GM19395 (cell line): ENCODE measurements around the gene BRCC3.

Experiments
- ATAC-seq: cut with Tn5 transposase; IDR thresholded peaks from one replicate; pipeline ENCODE4 v1.9.1; 2021; ENCODE audit warnings: mild to moderate bottlenecking, moderate library complexity; ENCODE audit not compliant: unreplicated experiment

Gene BRCC3

GRCh38 chrX:155056877-155057792, 14.2 kb upstream of the BRCC3 start:
- ATAC-seq, result peak; percentile 88

- no peak for ATAC-seq
These were observed 9.5 kb upstream of the BRCC3 start for GRCh38 chrX:155061760-155062159.

DNA sequence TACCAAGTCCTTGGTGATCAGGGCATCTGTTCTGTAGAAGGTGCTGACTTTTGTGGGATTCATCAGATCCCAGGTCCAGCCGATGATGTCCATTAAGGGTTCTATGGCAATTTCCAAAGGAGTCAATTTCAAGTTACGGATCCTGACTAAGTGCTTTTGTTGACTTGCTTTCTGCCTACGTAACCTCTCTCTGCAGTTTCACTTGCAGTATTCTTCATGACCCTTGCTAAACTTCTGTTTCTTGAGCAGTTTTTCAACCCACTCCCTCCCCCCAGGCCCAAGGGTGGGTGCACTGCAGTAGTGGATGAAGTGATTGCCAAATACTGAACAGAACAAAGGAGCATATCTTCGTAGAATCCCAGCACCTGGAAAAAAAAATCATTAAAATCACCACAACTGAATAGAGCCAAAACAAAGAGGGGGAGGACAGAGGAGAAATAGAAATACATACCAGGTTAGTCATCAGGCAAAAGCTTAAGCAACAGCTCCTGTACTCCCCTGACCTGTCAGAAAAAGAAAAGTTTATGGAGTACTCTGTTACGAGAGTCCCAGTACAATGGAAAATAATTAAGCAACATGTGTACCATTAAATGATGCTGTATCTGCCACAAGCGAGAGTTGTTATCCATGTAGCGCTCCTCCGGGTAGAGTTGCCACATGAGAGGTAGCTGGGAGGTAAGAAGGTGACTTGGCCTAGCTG, 6.1 kb upstream of the BRCC3 start:
- ATAC-seq, result no peak

GRCh38 chrX:155068165-155068564, 3.1 kb upstream of the BRCC3 start:
- ATAC-seq, result no peak

DNA sequence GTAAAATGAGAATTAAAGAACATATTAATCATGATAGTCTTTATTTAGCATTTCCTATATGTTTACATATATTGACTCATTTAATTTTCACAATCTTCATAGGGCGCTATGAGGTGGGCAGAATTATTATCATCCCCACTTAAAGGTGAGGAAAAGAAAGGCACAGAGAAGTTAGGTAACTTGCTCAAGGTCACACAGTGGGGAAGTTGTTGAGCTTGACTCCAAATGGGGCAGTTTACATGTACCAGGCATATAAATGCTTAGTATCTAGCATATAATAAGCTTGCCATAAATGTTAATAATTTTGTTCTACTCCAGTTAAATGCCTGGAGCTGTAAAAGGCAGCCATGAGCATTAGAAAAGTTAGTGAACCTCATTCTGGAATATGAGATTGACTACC, 1.9 kb upstream of the BRCC3 start:
- ATAC-seq, result no peak

- no peak for ATAC-seq
These were observed 1.3 kb upstream of the BRCC3 start for GRCh38 chrX:155070038-155070437.

DNA sequence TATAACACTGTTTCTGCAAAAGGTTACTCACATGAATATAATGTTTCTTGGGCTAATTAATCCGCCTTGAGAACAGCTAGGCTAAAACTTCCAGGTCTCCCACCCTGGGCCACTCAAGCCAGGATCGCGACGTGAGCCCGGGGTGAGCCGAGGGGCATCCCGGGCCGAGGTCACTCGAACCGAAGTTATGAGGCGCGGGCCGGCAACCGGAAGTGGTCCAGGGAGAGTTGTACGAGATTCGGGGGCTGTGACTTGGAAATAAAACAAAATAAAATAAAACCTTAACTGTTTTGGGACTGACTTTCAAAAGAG, 689 bp upstream of the BRCC3 start:
- ATAC-seq, result peak; percentile 31

DNA sequence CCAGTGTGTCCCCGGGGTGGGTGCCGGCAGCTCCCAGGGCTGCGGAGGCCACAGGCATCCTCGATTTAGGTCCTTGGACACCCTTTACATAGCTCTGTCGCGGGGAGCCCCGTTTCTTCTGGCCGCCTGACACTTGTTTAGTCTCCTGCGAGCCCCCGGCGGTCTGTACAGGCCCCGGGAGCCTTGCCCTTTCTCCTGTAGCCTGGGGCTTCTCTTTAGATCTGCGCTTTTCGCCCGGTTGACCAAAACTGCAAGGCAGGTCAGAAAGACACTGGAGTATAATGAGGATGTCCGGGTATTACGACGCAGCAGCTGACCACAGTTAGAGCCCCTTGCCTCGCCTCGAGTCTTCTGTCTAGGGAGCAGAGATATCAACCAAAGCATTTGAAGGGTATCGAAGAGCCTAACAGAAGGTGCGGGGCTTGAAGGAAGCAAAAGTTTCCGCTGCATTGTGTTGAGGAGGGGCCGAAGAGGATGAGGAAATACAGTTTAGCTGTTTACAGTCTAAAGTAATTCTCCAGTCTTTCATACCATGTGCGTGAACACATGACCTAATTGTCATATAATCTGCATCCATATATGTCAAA, 479 bp downstream of the BRCC3 start:
- ATAC-seq, result peak; percentile 44

- ATAC-seq, result no peak
These were observed 15.0 kb downstream of the BRCC3 start for GRCh38 chrX:155086202-155086840.

DNA sequence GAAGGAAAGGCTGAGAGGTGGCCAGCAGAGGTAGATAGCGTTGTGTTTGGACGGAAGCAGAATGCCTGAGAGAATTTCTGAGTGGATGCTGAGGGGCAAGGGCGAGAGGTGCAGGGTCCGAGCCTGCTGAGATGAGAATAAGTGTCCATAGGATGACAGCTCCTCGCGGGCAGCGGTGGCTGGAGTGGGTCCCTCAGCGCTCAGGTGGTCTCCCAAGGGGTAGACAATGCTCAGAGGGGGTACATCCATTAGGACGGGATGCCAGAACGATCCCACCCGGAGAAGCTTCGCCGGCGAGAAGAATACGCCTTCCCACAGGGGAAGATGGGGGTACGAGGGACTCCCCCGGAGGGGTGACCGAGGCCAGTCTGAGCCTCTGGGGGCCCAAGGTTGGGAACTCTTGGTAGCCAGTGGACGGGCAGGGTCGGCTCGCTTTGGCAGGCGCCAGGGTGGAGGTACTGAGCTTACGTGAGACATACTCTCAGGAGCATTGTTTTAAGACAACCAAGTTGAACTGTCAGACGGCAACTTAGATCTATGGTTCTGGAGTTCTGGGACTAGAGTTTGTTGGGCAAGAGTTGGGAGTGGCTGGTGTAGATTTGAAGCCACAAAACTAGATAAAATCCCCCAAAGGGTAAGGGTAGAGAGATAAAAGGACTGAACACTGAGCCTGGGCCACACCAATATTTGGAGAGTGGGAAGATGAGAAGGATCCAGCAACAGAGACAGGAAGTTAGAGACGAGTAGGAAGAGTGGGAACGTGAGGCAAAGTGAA, 15.8 kb downstream of the BRCC3 start:
- no peak for ATAC-seq

DNA sequence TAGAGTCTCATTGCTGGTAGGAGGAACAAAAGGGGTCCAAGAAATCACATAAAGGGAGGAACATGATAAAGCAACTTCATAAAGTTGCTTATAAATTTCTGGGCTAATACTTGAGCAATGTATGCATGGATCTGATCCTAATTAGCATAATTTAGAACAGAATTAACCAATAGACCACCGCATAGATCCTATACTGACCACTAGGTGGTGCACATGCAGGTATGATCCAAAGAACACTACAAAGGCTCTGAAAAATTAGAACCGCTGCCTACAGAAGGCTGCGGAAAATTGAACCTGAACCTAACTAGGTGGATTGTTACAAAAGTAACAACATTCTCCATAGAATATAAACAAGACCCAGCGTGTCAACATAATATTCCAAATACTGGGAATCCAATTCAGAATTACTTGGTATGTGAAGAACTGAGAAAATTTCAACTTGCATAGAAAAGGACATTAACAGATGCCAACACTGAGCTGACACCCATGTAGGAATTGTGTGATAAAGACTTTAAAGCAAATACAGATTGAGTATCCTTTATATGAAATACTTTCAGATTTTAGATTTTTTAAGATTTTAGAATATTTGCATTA, 23.3 kb downstream of the BRCC3 start:
- ATAC-seq, result peak; percentile 67

GRCh38 chrX:155105919-155106318, 34.6 kb downstream of the BRCC3 start:
- no peak for ATAC-seq

DNA sequence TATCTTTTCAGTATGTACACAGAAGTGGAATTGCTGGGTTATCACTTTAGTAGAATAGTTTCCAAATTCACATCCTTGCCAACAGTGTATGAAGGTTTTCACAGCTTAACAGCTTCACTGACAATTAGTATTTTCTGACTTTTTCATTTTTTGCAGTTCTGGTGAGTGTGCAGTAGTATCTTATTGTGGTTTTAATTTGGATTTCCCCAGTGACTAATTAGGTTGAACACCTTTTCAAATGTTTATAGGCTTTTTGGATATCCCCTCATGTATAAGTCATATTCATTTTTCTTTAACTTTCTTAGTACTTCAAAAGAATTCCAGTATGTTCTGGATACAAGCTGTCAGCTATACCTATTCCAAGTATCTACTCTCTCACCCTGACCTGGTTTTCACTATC, 37.1 kb downstream of the BRCC3 start:
- ATAC-seq, result no peak

- ATAC-seq, result no peak
These were observed 40.9 kb downstream of the BRCC3 start for GRCh38 chrX:155112171-155112570.

GRCh38 chrX:155113097-155113496, 41.8 kb downstream of the BRCC3 start:
- no peak for ATAC-seq

GRCh38 chrX:155115174-155115819, 44.0 kb downstream of the BRCC3 start:
- ATAC-seq, result no peak

DNA sequence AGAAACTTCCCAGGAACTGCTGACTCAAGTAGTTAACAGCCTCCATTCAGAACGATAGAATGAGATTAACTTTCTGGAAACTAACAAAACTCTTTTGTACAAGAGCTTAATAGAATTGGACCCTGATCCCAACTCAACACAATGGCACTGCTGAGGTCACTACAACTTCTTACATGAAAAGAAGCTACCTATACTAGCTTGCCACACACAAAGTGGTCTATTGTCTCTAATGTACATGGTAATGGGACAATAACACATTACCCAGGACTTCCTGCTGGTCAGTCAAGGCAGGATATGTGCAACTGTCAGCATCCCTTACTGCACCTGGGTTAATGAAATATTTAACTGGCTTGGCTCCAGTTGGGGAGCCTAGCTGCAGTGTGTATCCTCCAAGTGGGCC, 56.2 kb downstream of the BRCC3 start:
- no peak for ATAC-seq

GRCh38 chrX:155127940-155128339, 56.6 kb downstream of the BRCC3 start:
- ATAC-seq, result no peak

DNA sequence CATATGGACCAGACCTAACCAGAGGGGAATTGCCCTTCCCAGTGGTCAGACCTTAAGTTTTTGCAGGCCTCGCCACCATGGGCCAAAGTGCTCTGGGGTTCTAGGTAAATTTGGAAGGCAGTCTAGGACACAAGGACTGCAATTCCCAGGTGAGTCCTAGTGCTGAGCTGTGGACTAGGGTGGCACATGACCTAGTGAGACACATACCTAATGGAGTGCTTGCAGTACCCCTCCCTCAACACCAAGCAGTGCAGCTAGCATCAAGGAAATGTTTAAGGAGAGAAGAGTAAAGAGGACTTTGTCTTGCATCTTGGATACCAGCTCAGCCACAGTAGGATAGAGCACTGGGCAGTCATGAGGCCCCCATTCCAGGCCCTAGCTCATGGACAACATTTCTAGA, 60.8 kb downstream of the BRCC3 start:
- ATAC-seq, result no peak

DNA sequence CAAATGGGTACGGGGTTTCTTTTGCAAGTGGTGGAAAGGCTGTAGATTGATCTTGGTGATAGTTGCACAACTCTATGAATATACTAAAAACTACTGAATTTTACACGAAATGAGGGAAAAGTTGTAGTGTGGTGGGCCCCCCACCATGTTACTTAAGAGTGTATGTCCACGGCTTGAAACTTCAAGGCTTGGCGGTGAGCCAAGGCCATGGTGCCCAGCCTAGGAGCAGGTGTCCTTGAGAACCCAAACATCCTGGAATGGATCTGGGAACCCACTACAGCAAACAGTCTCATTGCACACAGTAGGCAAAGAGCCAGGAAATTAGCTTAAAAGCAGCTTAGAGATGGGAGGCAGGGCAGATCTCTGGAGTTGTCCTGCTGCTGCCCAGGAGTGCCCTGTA, 62.9 kb downstream of the BRCC3 start:
- ATAC-seq, result no peak
